PC-9 (cell line): ENCODE data around the gene BACH2.

Experiments
- EZH2 ChIP-seq: fragments of 200-600 bp; sonication (generic); IDR thresholded peaks from 2 replicates; pipeline ENCODE4 v1.8.0; 2017; ENCODE audit warnings: antibody characterized with exemption, low read depth
- TF ChIP-seq, protein P1 (sequence below): fragments of 200-600 bp; sonication (generic); conservative IDR thresholded peaks from 2 replicates; pipeline ENCODE4 v1.6.1; 2017; ENCODE audit warnings: mixed run types, antibody characterized with exemption, mild to moderate bottlenecking, moderate library complexity

DNA sequence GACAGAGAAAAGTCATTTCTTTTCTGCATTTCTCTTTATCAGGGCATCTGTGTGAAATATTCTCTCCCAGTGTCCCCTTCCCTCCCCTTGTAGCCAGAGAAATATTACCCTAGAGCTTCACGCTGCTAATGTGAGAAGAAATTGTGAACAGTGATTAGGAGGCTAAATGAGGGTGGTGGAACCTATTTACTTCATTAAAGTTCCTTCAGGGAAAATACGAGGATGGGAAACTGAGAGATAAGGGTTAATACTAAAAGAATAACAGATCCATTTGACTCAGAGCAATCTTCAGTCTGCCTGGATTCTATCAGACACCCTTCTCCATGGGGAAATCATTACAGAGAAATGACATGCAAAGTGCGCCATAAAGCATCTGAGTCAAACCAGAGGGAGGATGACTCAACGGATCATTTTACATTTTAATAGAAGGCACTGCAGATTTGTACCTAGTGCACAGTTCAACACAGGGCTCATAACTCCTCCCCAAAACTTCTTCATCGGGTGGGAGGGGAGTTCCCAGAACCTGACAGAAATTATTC is 271.1 kb downstream of the BACH2 start:
- TF ChIP-seq, protein P1, sequence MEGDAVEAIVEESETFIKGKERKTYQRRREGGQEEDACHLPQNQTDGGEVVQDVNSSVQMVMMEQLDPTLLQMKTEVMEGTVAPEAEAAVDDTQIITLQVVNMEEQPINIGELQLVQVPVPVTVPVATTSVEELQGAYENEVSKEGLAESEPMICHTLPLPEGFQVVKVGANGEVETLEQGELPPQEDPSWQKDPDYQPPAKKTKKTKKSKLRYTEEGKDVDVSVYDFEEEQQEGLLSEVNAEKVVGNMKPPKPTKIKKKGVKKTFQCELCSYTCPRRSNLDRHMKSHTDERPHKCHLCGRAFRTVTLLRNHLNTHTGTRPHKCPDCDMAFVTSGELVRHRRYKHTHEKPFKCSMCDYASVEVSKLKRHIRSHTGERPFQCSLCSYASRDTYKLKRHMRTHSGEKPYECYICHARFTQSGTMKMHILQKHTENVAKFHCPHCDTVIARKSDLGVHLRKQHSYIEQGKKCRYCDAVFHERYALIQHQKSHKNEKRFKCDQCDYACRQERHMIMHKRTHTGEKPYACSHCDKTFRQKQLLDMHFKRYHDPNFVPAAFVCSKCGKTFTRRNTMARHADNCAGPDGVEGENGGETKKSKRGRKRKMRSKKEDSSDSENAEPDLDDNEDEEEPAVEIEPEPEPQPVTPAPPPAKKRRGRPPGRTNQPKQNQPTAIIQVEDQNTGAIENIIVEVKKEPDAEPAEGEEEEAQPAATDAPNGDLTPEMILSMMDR, result no peak
- TF ChIP-seq EZH2, result no peak
